Neuronal stem cell (in vitro differentiated cells): ENCODE data around the gene PKNOX2.

ENCODE experiments used
- DNase-seq: peaks from one replicate; pipeline ENCODE4 v3.0.0-alpha.2; 2013; ENCODE audit warnings: low spot score
- H2AFZ ChIP-seq: one replicate; pipeline ENCODE4 v1.6.1; 2013; ENCODE audit warnings: mild to moderate bottlenecking, low read length, inconsistent platforms
- H2AK5ac ChIP-seq: 2 replicates; pipeline ENCODE4 v1.6.1; 2013; ENCODE audit warnings: low read depth, mild to moderate bottlenecking, inconsistent platforms, low read length, moderate library complexity, mixed read lengths
- H2BK120ac ChIP-seq: 2 replicates; pipeline ENCODE4 v1.6.1; 2013; ENCODE audit warnings: low read depth, mild to moderate bottlenecking, inconsistent platforms, low read length, moderate library complexity, mixed read lengths
- H2BK12ac ChIP-seq: one replicate; pipeline ENCODE4 v1.6.1; 2013; ENCODE audit warnings: low read length, inconsistent platforms
- H2BK15ac ChIP-seq: 2 replicates; pipeline ENCODE4 v1.6.1; 2013; ENCODE audit warnings: mild to moderate bottlenecking, low read length, inconsistent platforms, mixed read lengths
- H2BK5ac ChIP-seq: one replicate; pipeline ENCODE4 v1.6.1; 2013; ENCODE audit warnings: inconsistent platforms, mild to moderate bottlenecking, low read length, moderate library complexity
- H3K14ac ChIP-seq: one replicate; pipeline ENCODE4 v1.6.1; 2013; ENCODE audit warnings: low read length, inconsistent platforms
- H3K18ac ChIP-seq: 2 replicates; pipeline ENCODE4 v1.6.1; 2013; ENCODE audit warnings: low read length, inconsistent platforms
- H3K23ac ChIP-seq: 2 replicates; pipeline ENCODE4 v1.6.1; 2013; ENCODE audit warnings: low read depth, mild to moderate bottlenecking, mixed read lengths, low read length, inconsistent platforms; ENCODE audit not compliant: poor library complexity
- H3K27ac ChIP-seq: replicated peaks from 3 replicates; pipeline ENCODE4 v1.5.1; 2013; ENCODE audit warnings: low read length, inconsistent platforms
- H3K27me3 ChIP-seq, 3 experiments: 2 replicates each; pipeline ENCODE4 v1.6.1; 2013; ENCODE audit warnings: low read length in 3 of 3, mild to moderate bottlenecking in 2 of 3, inconsistent platforms in 1 of 3, low read depth in 1 of 3, mixed read lengths in 1 of 3, moderate library complexity in 1 of 3; ENCODE audit not compliant: control insufficient read depth in 3 of 3, insufficient read depth in 3 of 3
- H3K36me3 ChIP-seq, 2 donors: replicated peaks in 1 of 2; 2 replicates each; pipeline ENCODE4 v1.6.1; 2013; ENCODE audit warnings: low read length in 2 of 2; ENCODE audit not compliant: control insufficient read depth in 2 of 2, insufficient read depth in 2 of 2
- H3K4ac ChIP-seq: 2 replicates; pipeline ENCODE4 v1.6.1; 2013; ENCODE audit warnings: inconsistent platforms, mild to moderate bottlenecking, low read length, moderate library complexity
- H3K4me1 ChIP-seq, 2 donors: 1 replicate in 1 of 2; 2 replicates in 1 of 2; pipeline ENCODE4 v1.6.1; 2013; ENCODE audit warnings: low read length in 2 of 2, low read depth in 1 of 2; ENCODE audit not compliant: control insufficient read depth in 2 of 2, insufficient read depth in 1 of 2
- H3K4me2 ChIP-seq: one replicate; pipeline ENCODE4 v1.6.1; 2013; ENCODE audit warnings: mild to moderate bottlenecking, low read length, inconsistent platforms; ENCODE audit not compliant: insufficient read depth, poor library complexity, severe bottlenecking
- H3K4me3 ChIP-seq, 2 donors: 2 replicates each; pipeline ENCODE4 v1.5.1; 2013; ENCODE audit warnings: low read length in 2 of 2, mild to moderate bottlenecking in 2 of 2, inconsistent platforms in 1 of 2, moderate library complexity in 1 of 2
- H3K79me1 ChIP-seq: one replicate; pipeline ENCODE4 v1.6.1; 2013; ENCODE audit warnings: low read depth, mild to moderate bottlenecking, inconsistent platforms, low read length, moderate library complexity
- H3K9ac ChIP-seq: one replicate; pipeline ENCODE4 v1.6.1; 2013; ENCODE audit warnings: mild to moderate bottlenecking, low read depth, low read length, inconsistent platforms; ENCODE audit not compliant: poor library complexity
- H3K9me3 ChIP-seq, 2 donors: replicated peaks in 1 of 2; 2 replicates each; pipeline versions ENCODE3 to v1.6.1; 2013; ENCODE audit warnings: low read length in 2 of 2, mild to moderate bottlenecking in 2 of 2, inconsistent platforms in 1 of 2, low read depth in 1 of 2, mixed read lengths in 1 of 2, moderate library complexity in 1 of 2; ENCODE audit not compliant: control insufficient read depth in 2 of 2, insufficient read depth in 1 of 2
- H4K8ac ChIP-seq: one replicate; pipeline ENCODE4 v1.6.1; 2013; ENCODE audit warnings: low read depth, mild to moderate bottlenecking, inconsistent platforms, low read length, moderate library complexity
- H4K91ac ChIP-seq: one replicate; pipeline ENCODE4 v1.6.1; 2013; ENCODE audit warnings: low read length, low read depth, mild to moderate bottlenecking, inconsistent platforms; ENCODE audit not compliant: poor library complexity
- WGBS, 2 donors: extraction: QIAGEN DNeasy Blood & Tissue Kit; methylation state at CpG; one replicate each; pipeline ENCODE4 v1.1.7; 2013; ENCODE audit warnings: missing lambda C conversion rate in 2 of 2, mixed read lengths in 1 of 2; ENCODE audit not compliant: insufficient read length in 2 of 2, insufficient replicate concordance in 1 of 2; ENCODE audit errors: extremely low coverage in 2 of 2; 5-methylcytosine and 5-hydroxymethylcytosine counted together

The PKNOX2 gene

DNA sequence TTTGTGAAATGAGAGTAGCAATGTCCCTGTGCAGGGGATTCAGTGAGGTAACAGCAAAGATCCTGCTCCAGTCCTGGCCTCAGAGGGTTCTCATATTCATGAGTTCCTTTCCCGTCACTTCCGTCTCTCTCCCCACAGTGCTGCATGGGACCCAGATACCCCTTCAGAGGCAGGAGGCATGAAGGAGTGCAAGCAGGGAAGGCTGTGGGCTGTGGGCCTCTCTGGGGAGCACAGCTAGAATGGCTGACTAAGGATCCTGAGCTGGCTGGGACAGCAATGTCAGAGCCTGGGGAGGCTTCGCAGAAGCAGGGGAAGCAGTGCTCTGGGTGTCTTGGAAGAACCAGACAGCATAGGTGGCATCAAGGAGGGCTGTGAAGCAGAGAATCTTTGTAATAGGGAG, 13.0 kb downstream of the PKNOX2 start:
- Histone ChIP-seq H3K9me3 (no peaks in the 10 kb centered on the region), H3K14ac (no peak overlapping the region), H2BK5ac (no peak overlapping the region), H3K27ac (no peak overlapping the region), H3K23ac (no peak overlapping the region), H3K4me2 (no peak overlapping the region), H3K36me3 (peaks cover 0 to 8% of the 10 kb centered on the region in 2 donors), H3K27me3 (no peaks in the 10 kb centered on the region), H2BK120ac (no peak overlapping the region), H3K9ac (no peak overlapping the region), H3K4me1 (peaks cover 20 to 23% of the 10 kb centered on the region in 2 donors), H2BK15ac (no peak overlapping the region), H2BK12ac (no peak overlapping the region), H4K91ac (no peak overlapping the region), H2AFZ (no peak overlapping the region), H4K8ac (no peak overlapping the region), H2AK5ac (no peak overlapping the region), H3K4ac (no peak overlapping the region), H3K4me3 (no peak overlapping the region), H3K79me1 (no peaks in the 10 kb centered on the region), H3K18ac (no peak overlapping the region)
- WGBS, 2 donors: no CpG with 5 or more reads among the region's 3 CpGs
- DNase-seq: no peak

DNA sequence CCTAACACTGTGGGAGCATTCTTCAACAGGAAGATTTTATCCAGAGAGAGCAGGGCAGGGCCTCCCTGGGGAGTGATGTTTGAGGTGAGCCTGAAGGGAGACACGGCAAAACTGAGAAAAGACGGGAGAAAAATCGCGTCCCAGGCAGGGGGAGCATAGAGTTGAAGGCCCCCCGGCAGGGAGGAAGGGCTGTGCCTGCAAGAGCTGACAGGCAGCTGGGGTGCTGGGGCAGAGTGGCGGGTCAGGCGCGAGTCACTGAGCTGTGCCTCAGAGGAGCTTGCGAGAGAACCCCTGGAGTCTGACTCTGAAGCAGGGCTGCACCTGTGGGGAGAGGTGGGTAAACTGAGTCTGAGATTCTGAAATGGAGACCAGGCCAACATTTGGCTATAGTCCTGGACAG, 14.8 kb downstream of the PKNOX2 start:
- H3K4me2 ChIP-seq: no peak overlapping the region
- H3K23ac ChIP-seq: no peak overlapping the region
- no peak overlapping the region for H2BK5ac ChIP-seq
- no peaks in the 10 kb centered on the region for H3K79me1 ChIP-seq
- H2BK120ac ChIP-seq: no peak overlapping the region
- no peak overlapping the region for H3K27ac ChIP-seq
- H3K14ac ChIP-seq: no peak overlapping the region
- no peaks in the 10 kb centered on the region for H3K9me3 ChIP-seq
- no CpG with 5 or more reads among the region's 9 CpGs for WGBS, 2 donors
- DNase-seq: no peak
- H2AFZ ChIP-seq: no peak overlapping the region
- H3K18ac ChIP-seq: peak overlapping the region; percentile 23
- peaks cover 20 to 21% of the 10 kb centered on the region in 2 donors for H3K4me1 ChIP-seq
- no peak overlapping the region for H3K4ac ChIP-seq
- H4K8ac ChIP-seq: no peak overlapping the region
- no peak overlapping the region for H2BK15ac ChIP-seq
- no peak overlapping the region for H3K4me3 ChIP-seq
- no peak overlapping the region for H2BK12ac ChIP-seq
- no peak overlapping the region for H3K9ac ChIP-seq
- H3K36me3 ChIP-seq: peaks cover 0 to 6% of the 10 kb centered on the region in 2 donors
- H2AK5ac ChIP-seq: no peak overlapping the region
- H3K27me3 ChIP-seq: no peaks in the 10 kb centered on the region
- H4K91ac ChIP-seq: no peak overlapping the region

DNA sequence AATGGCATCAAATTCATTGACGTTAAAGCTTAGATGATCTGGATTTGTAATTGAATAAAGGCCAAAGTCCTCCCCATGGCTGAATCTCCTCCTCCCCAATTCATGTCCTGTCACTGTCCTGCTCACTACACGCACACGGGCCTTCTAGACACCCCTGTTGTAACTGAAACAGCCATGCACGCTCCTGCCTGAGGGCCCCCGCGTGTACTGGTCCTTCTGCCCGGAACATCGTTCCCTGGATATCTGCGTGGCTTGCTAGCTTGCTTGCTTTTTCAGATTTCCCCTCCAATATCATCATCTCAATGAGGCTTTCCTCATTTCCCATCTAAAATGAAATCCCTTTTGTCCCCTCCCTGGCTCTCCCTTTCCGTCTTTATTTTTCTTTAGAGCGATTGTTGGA, 15.3 kb downstream of the PKNOX2 start:
- no peak overlapping the region for H2BK120ac ChIP-seq
- no peak overlapping the region for H3K23ac ChIP-seq
- H3K4me3 ChIP-seq: no peak overlapping the region
- peaks cover 20 to 21% of the 10 kb centered on the region in 2 donors for H3K4me1 ChIP-seq
- H4K91ac ChIP-seq: no peak overlapping the region
- no peak overlapping the region for H3K18ac ChIP-seq
- no peak overlapping the region for H4K8ac ChIP-seq
- H3K36me3 ChIP-seq: peaks cover 1 to 12% of the 10 kb centered on the region in 2 donors
- no peak overlapping the region for H2AFZ ChIP-seq
- no peak overlapping the region for H3K4ac ChIP-seq
- no peak overlapping the region for H3K4me2 ChIP-seq
- no peak overlapping the region for H3K27ac ChIP-seq
- DNase-seq: no peak
- H2BK5ac ChIP-seq: no peak overlapping the region
- no peak overlapping the region for H2BK12ac ChIP-seq
- no peaks in the 10 kb centered on the region for H3K9me3 ChIP-seq
- H2AK5ac ChIP-seq: no peak overlapping the region
- H3K79me1 ChIP-seq: no peaks in the 10 kb centered on the region
- no peak overlapping the region for H3K9ac ChIP-seq
- WGBS, 2 donors: no CpG with 5 or more reads among the region's 11 CpGs
- H3K27me3 ChIP-seq: no peaks in the 10 kb centered on the region
- no peak overlapping the region for H3K14ac ChIP-seq
- H2BK15ac ChIP-seq: no peak overlapping the region

DNA sequence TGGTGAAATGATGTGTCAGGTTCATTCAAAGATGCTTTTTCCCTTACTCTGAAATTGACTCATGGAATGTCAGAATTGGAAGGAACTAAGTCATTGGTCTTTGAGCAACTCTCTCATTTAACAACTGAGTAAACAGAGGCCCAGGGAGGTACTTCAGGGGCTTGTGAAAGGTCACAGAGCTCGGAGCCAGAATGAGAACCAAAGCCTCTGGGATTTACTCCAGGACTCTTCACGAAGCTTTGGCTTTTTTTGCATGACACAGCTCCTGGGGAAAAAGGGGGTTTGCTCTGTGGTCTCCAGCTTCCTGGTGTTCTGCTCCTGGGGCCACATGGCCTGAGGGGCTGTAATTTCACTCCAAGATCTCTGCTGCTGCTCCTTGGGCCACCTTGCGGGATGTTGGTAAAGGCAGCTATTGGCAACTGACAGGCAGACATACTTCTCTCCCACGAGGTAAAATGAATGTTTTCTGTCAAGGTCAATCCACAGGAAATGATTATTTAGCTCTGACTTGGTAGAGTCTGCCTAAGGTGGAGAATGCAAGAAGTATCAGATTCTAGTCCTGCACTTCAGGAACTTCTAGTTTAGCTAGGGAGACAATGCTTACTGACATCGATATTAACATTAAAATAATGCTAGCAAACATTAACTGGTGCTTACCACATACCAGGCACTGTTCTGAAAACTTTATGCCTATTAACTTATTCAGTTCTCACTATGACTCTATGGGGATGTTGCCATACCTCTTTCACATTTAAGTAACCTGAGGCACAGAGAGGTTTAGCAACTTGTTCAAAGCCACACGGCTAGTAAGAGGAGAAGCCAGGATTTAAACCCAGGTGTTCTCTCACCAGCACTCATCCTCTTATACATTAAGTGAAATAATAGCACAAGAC, 16.1 kb downstream of the PKNOX2 start:
- Histone ChIP-seq H2AK5ac (no peak overlapping the region), H3K9ac (no peak overlapping the region), H4K91ac (no peak overlapping the region), H3K27ac (peak overlapping the region; percentile 14), H2BK12ac (no peak overlapping the region), H3K36me3 (peaks cover 3 to 15% of the 10 kb centered on the region in 2 donors), H2BK5ac (no peak overlapping the region), H3K4ac (no peak overlapping the region), H3K4me2 (no peak overlapping the region), H2AFZ (no peak overlapping the region), H2BK120ac (no peak overlapping the region), H2BK15ac (no peak overlapping the region), H3K4me3 (no peak overlapping the region), H3K18ac (no peak overlapping the region), H3K9me3 (no peaks in the 10 kb centered on the region), H3K14ac (no peak overlapping the region), H3K4me1 (peaks cover 20 to 21% of the 10 kb centered on the region in 2 donors), H3K79me1 (no peaks in the 10 kb centered on the region), H4K8ac (no peak overlapping the region), H3K27me3 (no peaks in the 10 kb centered on the region), H3K23ac (no peak overlapping the region)
- WGBS, 2 donors: no CpG with 5 or more reads among the region's 6 CpGs
- DNase-seq: no peak
